Pancreas (tissue), 10 donors: Measurements from ENCODE around the gene MRPL48. TPM values are rescaled to one million over a fixed set of nuclear protein-coding genes. Genes with fewer than 3 reads are reported as not detected.
A peak's percentile ranks its signal among the peaks of the same experiment; 100 is the strongest.
"Not testable (repeated sequence)": the region's sequence is repeated elsewhere in the genome, so short reads cannot be mapped to it uniquely, and the experiment has no call there.

Experiments
- ATAC-seq, 4 donors: fragments of 200-7000 bp; cut with Tn5 transposase; one replicate each; pipeline versions ENCODE4 v1.8.0 to v1.9.1; 2020; ENCODE audit warnings: mild to moderate bottlenecking in 4 of 4, moderate library complexity in 4 of 4
- DNase-seq, 6 donors: peaks; one replicate each; pipeline ENCODE4 v3.0.0-alpha.2; 2020
- FAIRE-seq: peaks from 2 replicates; lab custom pipeline; 2012; peaks lifted over from hg19 to GRCh38; lab: Jason Lieb, UNC
- H3K27ac ChIP-seq, 4 donors: fragments of 200-600 bp; sonication (generic); 1 replicate in 3 of 4; 2 replicates in 1 of 4; pipeline versions ENCODE4 v1.5.0 to v1.8.0; 2020
- H3K27me3 ChIP-seq, 4 donors: fragments of 200-600 bp; one replicate each; pipeline ENCODE4 v1.8.0; 2021
- H3K36me3 ChIP-seq, 3 donors: fragments of 200-600 bp; sonication (generic) in 1 of 3; one replicate each; pipeline versions ENCODE4 v1.5.0 to v1.8.0; 2020 to 2021
- H3K4me1 ChIP-seq, 3 donors: fragments of 200-600 bp; one replicate each; pipeline ENCODE4 v1.8.0; 2021
- H3K4me3 ChIP-seq, 4 donors: fragments of 200-600 bp; sonication (generic) in 2 of 4; one replicate each; pipeline versions ENCODE4 v1.5.0 to v1.8.0; 2020 to 2021
- H3K9me3 ChIP-seq, 4 donors: fragments of 200-600 bp; one replicate each; pipeline ENCODE4 v1.8.0; 2021
- CTCF ChIP-seq, 4 donors: fragments of 200-600 bp; sonication (generic) in 3 of 4; IDR thresholded peaks; one replicate each; pipeline versions ENCODE4 v1.5.0 to v1.8.0; 2021; ENCODE audit warnings: antibody characterized with exemption in 4 of 4
- WGBS, 2 donors: extraction: QIAGEN DNeasy Blood & Tissue Kit; methylation state at CpG; one replicate each; pipeline ENCODE4 v1.1.7; 2013; 5-methylcytosine and 5-hydroxymethylcytosine counted together
- intact Hi-C, 3 donors: fragments of 100-400 bp; cut with DNase I; formaldehyde crosslinking; loops; one replicate each; pipeline versions ENCODE4 v1.11.1 to v1.14.2; 2022
- polyA plus RNA-seq, 2 donors: library from polyadenylated mRNA; stranded (reverse); fragments of 200-250 nt; gene quantifications; one replicate each; pipeline ENCODE4 v1.2.3, GENCODE V29; 2013
- total RNA-seq, 6 donors: library from RNA; stranded (reverse); fragmentation: NEBNext Ultra II Directional in 4 of 6; extraction: Animal tissue kit (Norgen Biotek cat#: 25700) in 4 of 6; gene quantifications; one replicate each; pipeline versions ENCODE4 v1.2.1 to v1.2.4, GENCODE V29; 2021 to 2023
- donor health status: healthy with polysubstance abuse.
- donor health status: DM: no; HTN: no; CAD: no; lungs with moderate emphysema.
- donor health status: DM: no; HTN: no; CAD: no.
- donor health status: control.
- donor health status: control.
- donor health status: Bipolar disorder and iron deficiency.
- donor health status: DM: yes; HTN: yes; CAD: no.
- donor health status: DM: no; HTN: no; CAD: no.
- donor health status: DM: no; HTN: no; CAD: no.
- donor health status: DM: yes; HTN: yes; CAD: no.

Gene MRPL48
- total and polyA plus RNA-seq, 8 donors = 11.8 to 22.5 (median 17.5) TPM

DNA sequence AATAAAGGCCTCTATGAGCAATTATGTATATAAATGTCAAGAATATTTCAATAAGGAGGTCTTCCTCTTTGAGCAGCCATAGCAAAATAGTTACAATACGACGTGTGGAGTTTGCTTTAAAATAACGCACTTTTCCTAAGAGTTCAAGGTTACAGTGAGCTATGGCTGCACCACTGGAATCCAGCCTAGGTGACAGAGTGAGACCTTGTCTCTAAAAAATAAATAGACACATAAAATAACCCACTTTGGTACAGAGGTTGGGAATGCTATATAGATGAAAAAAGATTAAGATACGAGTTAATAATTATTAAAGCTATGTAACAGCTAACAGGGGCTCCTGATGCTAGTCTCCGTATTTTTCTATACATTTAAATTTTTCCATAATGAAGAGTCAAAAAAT lies 39.4 kb upstream of the MRPL48 start:
- Histone ChIP-seq H3K36me3 (no peaks in the 10 kb centered on the region), H3K4me3 (no peak overlapping the region), H3K4me1 (peaks cover 0 to 26% (median 13%) of the 10 kb centered on the region in 3 donors), H3K27ac (no peak overlapping the region), H3K9me3 (no peaks in the 10 kb centered on the region), H3K27me3 (no peaks in the 10 kb centered on the region)
- FAIRE-seq = no peak
- no peak for ATAC-seq
- WGBS, 2 donors = 46 to 52% methylated on average over 5 of the region's 5 CpGs
- no peak for TF ChIP-seq CTCF (IDR thresholded peaks at IDR 0.05)
- DNase-seq = no peak
- intact Hi-C loops = no loop called here

DNA sequence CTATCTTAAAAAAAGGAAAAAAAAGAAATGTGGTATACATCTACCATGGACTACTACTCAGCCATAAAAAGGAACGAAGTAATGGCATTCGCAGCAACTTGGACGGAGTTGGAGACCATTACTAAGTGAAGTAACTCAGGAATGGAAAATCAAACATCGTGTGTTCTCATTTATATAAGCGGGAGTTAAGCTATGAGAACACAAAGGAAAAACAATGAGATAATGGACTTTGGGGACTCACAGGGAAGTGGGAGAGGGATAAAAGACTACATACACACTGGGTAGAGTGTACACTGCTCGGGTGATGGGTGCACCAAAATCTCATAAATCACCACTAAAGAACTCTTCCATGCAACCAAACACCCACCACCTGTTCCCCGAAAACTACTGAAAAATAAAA lies 38.6 kb upstream of the MRPL48 start:
- Histone ChIP-seq H3K4me1 (peaks cover 0 to 26% (median 13%) of the 10 kb centered on the region in 3 donors), H3K4me3 (no peak overlapping the region), H3K36me3 (no peaks in the 10 kb centered on the region), H3K27ac (no peak overlapping the region), H3K9me3 (no peaks in the 10 kb centered on the region), H3K27me3 (no peaks in the 10 kb centered on the region)
- intact Hi-C loops = no loop called here
- ATAC-seq = no peak
- 85 to 92% methylated on average over 7 of the region's 7 CpGs for WGBS, 2 donors
- DNase-seq = no peak
- no peak for TF ChIP-seq CTCF (IDR thresholded peaks at IDR 0.05)
- FAIRE-seq = no peak

DNA sequence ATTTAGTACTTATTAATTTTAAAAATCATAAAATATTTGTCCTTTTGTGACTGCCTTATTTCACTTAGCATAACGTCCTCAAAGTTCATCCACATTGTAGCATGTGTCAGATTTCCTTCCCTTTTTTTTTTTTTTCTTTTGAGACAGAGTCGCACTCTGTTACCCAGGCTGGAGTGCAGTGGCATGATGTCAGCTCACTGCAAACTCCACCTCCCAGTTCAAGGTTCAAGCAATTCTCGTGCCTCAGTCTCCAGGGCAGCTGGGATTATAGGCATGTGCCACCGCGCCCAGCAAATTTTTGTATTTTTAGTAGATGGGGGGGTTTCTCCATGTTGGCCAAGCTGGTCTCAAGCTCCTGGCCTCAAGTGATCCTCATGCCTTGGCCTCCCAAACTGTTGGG lies 37.4 kb upstream of the MRPL48 start:
- Histone ChIP-seq H3K27me3 (no peaks in the 10 kb centered on the region), H3K36me3 (no peaks in the 10 kb centered on the region), H3K4me1 (peaks cover 0 to 26% (median 13%) of the 10 kb centered on the region in 3 donors), H3K4me3 (no peak overlapping the region), H3K9me3 (no peaks in the 10 kb centered on the region), H3K27ac (no peak overlapping the region)
- TF ChIP-seq CTCF (IDR thresholded peaks at IDR 0.05) = no peak
- FAIRE-seq (no peak), ATAC-seq (peak; percentile 21 to 60 (median 38)), DNase-seq (no peak)
- intact Hi-C loops = no loop called here
- 60 to 62% methylated on average over 5 of the region's 5 CpGs for WGBS, 2 donors

GRCh38 chr11:73750862-73751261 lies 36.8 kb upstream of the MRPL48 start:
- ATAC-seq, FAIRE-seq, H3K9me3 ChIP-seq, intact Hi-C loops, H3K27me3 ChIP-seq, H3K4me3 ChIP-seq, H3K27ac ChIP-seq, H3K36me3 ChIP-seq, DNase-seq: not testable (repeated sequence)
- WGBS, 2 donors = 94 to 97% methylated on average over 4 of the region's 4 CpGs
- peaks cover 0 to 26% (median 13%) of the 10 kb centered on the region in 3 donors for H3K4me1 ChIP-seq

GRCh38 chr11:73752216-73752867 lies 35.3 kb upstream of the MRPL48 start:
- H3K36me3 ChIP-seq = no peaks in the 10 kb centered on the region
- ATAC-seq = peak in 2 of 4 donors; percentile 22 to 24
- WGBS, 2 donors = 68 to 74% methylated on average over 14 of the region's 14 CpGs
- no peak overlapping the region for H3K4me3 ChIP-seq
- H3K27me3 ChIP-seq = no peaks in the 10 kb centered on the region
- intact Hi-C loops = no loop called here
- TF ChIP-seq CTCF (IDR thresholded peaks at IDR 0.05) = no peak
- H3K4me1 ChIP-seq = peaks cover under 1 to 26% (median 11%) of the 10 kb centered on the region in 3 donors
- peak overlapping the region in 2 of 4 donors; percentile 29 to 44 for H3K27ac ChIP-seq
- H3K9me3 ChIP-seq = no peaks in the 10 kb centered on the region
- DNase-seq = peak in 1 of 6 donors; percentile 31
- FAIRE-seq = no peak
